HG02610 (cell line): ENCODE results near the gene KASH5.
A peak's percentile ranks its signal among the peaks of the same experiment; 100 is the strongest.

Experiments
- ATAC-seq: cut with Tn5 transposase; IDR thresholded peaks from one replicate; pipeline ENCODE4 v1.9.1; 2021; ENCODE audit warnings: mild to moderate bottlenecking, moderate library complexity; ENCODE audit not compliant: unreplicated experiment

KASH5 gene, protein sequence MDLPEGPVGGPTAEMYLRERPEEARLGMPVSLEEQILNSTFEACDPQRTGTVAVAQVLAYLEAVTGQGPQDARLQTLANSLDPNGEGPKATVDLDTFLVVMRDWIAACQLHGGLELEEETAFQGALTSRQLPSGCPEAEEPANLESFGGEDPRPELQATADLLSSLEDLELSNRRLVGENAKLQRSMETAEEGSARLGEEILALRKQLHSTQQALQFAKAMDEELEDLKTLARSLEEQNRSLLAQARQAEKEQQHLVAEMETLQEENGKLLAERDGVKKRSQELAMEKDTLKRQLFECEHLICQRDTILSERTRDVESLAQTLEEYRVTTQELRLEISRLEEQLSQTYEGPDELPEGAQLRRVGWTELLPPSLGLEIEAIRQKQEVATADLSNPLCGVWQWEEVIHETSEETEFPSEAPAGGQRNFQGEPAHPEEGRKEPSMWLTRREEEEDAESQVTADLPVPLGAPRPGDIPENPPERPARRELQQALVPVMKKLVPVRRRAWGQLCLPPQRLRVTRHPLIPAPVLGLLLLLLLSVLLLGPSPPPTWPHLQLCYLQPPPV

DNA sequence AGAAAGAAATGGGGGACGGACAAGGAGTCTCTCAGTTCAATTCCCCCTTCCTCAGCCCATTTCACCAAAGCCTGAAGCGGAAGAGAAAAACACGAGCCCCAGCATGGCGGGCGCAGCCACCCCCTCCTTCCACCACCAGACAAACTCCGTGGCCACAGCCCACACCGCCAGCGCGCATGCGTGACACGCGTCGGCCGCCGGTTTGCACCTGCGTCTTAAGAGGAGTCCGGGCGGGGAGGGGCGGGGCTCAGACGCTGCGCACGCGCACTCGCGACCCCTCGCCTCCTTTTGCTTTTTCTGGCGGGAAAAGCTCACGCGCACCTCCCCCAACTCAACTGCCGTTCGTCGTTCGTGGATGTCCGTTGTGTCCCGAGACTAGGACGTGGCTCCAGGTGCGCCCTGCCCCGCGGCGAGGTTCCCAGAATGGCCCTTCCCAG lies at the start of gene KASH5:
KASH5 (plus strand) TSS at position 314 of the 437 bp plus-strand sequence. CDS start 2,635 bp downstream, outside the sequence.
- no peak for ATAC-seq

DNA sequence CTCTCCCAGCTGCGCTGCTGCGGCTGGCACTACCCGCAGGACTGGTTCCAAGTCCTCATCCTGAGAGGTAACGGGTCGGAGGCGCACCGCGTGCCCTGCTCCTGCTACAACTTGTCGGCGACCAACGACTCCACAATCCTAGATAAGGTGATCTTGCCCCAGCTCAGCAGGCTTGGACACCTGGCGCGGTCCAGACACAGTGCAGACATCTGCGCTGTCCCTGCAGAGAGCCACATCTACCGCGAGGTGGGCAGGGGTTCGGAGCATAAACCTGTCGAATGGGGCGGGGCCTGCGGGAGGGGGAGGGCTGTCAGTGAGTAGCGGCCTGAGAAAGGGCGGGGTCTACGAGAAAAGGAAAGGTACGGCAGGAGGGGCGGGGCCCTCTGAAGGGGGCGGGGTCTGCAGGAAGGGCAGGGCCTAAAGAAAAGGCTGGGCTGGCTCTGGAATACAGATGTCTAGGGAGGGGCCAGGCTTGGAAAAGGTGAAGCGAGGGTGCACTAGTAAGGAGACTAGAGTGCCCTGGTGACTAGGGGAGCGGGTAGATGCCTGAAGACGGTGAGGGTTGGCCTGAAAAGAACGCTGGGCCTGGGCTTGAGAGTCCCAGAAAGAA lies 49.3 kb upstream of the KASH5 start:
- ATAC-seq: no peak

DNA sequence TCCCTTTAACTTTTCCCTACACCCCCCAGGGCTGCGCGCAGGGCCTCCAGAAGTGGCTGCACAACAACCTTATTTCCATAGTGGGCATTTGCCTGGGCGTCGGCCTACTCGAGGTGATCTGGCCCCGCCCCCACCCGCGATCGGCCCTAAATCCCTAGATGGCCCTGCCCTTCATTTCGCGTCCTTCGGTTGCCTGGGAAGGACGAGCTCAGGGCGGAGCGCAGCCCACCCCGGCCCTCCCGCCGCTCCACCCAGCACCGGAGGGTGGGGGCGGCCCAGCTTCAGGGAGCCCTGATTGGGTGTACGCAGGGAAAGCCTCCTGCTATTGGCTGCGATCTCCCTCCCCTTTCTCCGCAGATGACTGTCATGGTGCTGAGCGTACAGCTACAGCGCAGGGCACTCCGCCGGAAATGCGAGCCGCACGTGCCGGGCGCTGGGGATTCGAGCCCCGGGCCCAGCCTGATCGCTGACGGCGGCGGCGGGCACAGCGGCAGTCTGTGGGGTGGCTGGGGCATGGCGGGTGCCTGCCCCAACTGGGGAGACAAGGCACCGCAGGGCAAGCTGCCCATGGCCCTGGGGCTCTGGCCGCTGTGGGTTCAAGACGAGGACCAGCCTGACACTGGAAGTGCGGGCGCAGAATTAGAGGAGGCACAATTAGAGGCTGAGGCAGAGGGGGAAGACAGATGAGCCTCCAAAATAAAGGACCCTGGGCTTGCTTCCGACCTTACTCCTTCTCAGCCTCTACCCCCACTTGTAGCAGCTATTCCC lies 48.6 kb upstream of the KASH5 start:
- no peak for ATAC-seq

- ATAC-seq: peak; percentile 69
Measured at GRCh38 chr19:49340069-49340864, 47.8 kb upstream of the KASH5 start.

DNA sequence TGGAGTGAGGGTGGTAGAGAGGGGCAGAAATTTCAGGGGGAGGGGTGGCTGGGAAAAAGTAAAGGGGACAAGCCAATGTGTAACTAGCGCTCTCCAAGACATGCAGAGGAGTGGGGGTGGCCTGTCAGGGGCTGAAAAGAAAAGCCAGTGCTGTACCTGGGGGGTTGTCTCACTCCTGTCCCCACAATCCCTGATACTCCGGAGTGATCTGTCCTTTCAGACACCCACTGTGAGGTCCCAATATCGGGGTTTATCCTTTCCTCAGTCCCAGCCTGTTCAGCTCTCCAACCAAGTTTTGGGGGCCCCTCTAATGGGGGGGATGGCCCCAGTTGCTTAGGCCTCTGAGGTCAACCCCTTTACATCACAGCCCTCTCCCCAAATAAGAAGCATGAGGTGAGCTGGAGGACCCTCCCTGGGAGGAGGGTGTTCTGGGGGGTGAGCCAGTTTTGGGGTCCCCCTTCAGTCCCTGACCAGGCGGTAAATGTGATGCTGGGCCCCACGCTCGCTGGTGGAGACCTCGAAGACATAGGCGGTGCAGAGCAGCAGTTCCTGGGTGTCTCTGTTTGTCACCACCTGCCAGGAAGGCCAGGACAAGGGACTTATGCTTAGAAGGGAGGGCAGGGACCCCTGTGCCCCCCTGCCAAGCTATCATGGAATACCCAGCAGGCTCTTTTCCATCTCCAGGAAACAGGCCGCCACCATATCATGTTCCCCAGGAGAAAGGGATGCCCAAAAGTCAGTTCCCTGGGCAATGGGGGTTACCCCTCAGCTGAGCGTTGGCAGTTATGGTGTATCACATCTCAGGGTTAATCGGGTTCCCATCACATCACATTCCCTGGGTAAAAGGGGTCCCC lies 47.0 kb upstream of the KASH5 start:
- ATAC-seq: no peak

DNA sequence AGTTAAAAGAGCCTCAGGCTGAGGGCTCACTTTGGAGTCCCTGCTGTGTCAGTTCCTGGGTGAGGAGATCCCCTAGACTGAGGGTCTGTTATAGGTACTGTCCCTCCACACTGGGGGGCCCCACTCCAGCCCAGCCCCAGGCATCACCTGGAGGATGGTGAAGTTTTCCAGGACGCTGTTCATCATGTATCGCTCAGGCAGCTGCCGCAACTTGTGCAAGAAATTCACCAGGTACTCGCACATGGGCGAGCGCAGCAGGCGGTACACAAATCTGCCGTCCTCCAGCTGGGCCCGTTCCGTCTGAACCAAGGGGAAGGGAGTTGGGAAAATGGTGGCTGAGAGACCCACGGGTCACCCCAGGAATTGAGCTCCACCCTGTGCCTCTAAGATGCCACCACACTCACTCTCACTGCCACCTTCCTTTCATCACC lies 45.7 kb upstream of the KASH5 start:
- no peak for ATAC-seq

- ATAC-seq: no peak
Measured at GRCh38 chr19:49343123-49343522, 44.9 kb upstream of the KASH5 start.

DNA sequence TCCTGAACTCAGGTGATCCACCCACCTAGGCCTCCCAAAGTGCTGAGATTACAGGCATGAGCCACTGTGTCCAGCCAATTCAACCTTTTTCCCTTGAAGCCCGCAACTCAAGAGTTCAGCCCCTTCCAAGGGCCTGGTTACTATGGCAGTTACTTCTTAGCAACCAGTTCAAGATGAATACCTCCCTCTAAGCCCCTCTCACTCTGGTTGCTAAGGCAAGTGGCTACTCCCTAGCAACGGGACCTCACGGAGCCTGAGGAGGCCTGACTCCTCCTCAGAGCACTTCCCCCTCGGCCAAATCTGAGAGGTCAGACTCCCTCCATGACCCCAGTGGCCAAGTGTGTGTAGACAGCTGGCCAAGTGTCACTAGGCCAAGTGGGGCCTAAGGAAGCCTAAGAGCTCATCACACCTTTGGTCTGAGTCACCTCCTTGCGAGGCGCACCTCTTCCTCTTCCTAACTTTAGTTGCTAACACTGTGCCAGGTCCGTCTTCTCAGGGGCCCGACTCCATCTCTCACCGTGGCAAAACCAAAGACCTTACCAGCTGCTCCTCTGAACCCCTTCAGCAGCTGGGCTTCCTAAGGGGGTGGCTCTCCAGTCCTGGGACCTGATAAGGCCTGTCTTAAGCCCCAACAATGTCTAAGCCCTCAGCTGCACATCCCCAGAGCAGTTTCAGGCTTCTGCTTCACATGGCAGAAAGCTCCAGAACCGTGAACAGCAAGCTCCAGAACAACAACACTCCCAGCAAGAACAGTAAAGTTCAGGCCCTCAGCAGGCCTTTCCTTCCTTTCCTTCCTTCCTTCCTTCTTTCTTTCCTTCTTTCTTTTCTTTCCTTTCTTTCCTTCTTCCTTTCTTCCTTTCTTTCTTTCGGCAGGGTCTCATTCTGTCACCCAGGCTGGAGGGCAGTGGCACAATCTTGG lies 43.3 kb upstream of the KASH5 start:
- ATAC-seq: no peak

DNA sequence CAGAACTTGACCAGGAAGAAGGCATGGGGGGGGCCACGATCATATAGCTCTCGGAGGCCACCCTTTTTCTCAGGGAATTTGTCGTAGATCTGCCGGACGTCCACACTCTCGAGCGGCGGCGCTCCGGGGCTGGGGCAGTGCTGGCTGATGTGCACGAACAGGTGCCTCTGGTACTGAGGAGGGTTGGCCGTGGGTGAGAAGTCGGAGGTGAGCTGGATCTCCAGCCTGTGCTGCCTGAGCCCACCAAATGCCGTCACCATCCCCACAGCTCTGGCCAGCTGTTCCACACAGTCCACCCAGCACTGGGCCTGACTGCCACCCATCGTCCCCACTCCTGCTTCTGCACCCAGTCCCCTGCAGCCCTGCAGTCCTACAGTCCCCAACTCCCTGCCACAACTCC lies 40.9 kb upstream of the KASH5 start:
- ATAC-seq: no peak

DNA sequence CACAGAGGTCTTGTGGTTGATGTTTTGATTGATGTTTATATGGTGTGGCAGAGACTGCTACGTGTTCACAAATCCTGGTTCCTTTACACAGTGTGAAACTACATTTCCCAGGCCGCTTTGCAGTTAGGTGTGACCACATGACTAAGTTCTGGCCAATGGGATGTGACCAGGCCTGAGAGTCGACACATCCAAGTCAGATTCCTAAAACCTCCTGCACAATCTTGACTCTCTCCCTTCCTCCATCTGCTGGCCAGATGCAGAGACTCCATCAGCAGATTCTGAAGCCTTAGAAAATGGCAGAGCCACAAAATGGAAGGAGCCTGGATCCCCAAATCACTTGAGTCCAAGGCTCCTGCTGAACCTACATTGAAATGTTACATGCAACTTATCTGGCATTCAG lies 40.2 kb upstream of the KASH5 start:
- ATAC-seq: no peak

DNA sequence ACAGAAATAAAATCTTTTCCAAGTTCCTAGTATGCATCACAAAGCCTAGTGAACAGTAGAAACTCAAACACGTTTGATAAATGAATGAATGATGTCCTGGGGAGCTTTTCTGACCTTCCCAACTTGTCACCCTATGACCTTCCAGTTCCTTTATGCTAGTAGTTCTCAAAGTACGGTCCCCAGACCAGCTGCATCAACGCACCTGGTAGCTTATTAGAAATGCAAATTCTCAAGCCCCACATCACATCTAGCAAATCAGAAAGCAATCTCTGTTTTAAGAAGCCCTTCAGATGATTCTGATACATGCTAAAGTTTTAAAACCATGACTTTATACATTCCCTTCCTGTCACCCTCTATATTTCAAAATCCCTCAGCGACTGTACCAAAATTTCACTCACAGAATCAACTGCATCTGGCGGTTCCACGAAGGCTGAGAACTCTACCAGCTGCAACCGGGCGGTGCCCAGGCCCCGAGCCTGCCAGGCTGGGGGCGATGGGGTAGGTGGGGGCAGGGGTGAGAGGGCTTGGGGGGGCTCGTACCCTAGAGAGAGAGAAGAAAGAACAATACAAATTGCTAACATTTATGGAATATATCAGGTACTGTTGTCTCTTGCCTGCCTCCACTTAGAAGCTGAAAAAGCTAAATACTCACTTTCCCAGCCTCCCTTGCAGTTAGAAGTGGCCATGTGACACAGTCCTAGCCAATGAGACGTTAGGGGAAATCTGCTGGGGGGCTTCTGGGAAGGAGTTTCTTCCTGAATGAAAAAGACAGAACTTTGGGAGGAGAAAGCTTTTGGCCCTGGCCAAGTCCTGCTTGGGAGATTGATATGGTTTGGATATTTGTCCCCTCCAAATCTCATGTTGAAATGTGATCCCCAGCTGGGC lies 39.5 kb upstream of the KASH5 start:
- no peak for ATAC-seq

- ATAC-seq: no peak
Measured at GRCh38 chr19:49349567-49349966, 38.5 kb upstream of the KASH5 start.

GRCh38 chr19:49355909-49356353 lies 32.1 kb upstream of the KASH5 start:
- ATAC-seq: no peak

DNA sequence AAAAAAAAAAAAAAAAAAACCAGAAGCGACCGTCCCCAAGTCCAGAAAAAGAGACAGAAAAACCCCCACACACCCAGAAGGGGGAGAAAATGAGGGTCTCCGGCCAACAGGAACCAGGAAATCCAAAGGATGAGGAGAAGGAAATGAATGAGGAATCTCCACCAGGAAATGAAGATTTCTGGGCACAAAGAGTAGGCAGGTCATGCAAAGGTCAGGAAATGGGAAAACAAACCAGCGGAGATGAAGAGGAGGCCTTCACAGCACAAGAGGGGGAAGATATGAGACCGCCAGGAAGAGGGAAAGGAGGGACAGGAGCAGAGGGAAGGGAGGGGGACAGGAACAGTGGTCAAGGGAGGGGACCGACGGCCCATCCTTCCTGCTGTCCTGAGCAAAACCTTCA lies 31.7 kb upstream of the KASH5 start:
- ATAC-seq: no peak

DNA sequence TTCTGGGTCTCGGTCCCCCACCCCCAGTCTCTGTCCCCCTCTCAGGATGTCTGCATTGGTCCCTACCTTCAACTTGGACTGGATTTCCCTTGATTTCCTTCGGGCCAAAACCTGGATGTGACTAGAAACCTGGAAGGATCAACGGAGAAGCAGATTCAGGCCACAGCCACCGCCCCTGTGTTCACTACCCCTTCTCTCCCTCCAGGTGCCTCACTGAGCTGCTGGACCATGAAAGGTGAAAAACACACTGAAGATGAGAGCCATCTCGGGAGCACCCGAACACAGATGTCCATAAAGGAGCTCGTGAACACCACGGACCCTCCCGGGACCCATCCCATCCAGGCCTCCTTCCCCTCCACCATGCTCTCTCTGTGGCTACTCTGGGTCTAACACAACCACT lies 30.9 kb upstream of the KASH5 start:
- ATAC-seq: no peak

DNA sequence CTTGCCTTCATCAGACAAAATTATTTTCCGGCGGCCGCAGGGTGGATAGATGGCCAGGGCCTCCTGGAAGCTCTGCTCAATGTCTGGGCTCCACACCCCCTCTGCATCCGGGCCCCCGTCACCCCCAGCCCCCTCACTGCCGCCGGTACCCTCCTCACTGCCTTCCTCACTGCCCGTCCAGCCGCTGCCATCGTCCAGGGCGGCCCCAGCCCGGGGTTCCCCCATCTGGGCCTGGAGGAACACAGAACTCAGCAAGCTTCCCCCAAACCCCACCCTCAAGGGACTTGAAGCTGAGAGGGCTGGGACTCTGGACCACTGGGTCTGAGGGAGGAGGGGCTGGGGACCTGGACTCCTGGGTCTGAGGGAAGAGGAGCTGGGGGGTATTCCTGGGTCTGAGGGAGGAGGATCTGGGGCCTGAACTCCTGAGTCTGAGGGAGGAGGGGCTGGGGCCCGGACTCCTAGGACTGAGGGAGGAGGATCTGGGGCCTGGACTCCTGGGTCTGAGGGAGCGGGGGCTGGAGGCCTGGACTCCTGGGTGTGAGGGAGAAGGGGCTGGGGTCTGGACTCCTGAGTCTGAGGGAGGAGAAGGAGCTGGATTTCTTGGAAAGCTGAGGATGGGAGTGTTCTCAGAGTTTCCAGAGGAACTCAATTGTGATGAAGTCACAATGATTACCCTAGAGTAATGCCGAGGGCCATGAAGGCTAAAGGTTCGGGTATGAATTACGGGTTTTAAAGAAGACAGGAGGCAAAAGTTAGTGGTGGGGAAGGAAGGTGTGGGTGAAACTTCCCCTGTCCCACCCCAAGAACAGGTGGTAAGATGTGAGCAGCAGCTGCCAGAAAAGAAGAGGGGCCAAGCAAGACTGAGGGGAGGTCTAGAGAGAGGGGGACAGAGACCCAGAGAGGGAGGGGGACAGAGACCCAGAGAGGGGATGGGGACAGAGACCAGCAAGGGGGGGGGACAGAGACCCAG lies 27.9 kb upstream of the KASH5 start:
- ATAC-seq: no peak
